Prostate gland (tissue), 2 donors: Measurements from ENCODE around the gene CDC40.
"Not testable (repeated sequence)": the region's sequence is repeated elsewhere in the genome, so short reads cannot be mapped to it uniquely, and the experiment has no call there.

Experiments used
- CTCF ChIP-seq, 4 experiments: fragments of 200-600 bp in 2 of 4; fragments of 450-650 bp in 2 of 4; sonication (generic) in 2 of 4; IDR thresholded peaks; 1 replicate in 3 of 4; 2 replicates in 1 of 4; pipeline ENCODE4 v1.5.1; 2016 to 2019; ENCODE audit warnings: antibody characterized with exemption in 4 of 4, mild to moderate bottlenecking in 2 of 4, moderate library complexity in 2 of 4
- POLR2A ChIP-seq: fragments of 450-650 bp; IDR thresholded peaks from one replicate; pipeline ENCODE4 v1.6.1; 2016; ENCODE audit warnings: antibody characterized with exemption, mild to moderate bottlenecking
- POLR2AphosphoS5 ChIP-seq: sonication (generic); formaldehyde crosslinking; IDR thresholded peaks from one replicate; pipeline ENCODE4 v1.6.1; 2017; ENCODE audit warnings: antibody characterized with exemption

GRCh38 chr6:110244621-110245020, 64.4 kb downstream of the CDC40 start:
- TF ChIP-seq POLR2A; CTCF (IDR thresholded peaks at IDR 0.05); POLR2AphosphoS5: not testable (repeated sequence)
